Measurements from ENCODE around the gene PLEKHG3. TPM values are rescaled to one million over a fixed set of nuclear protein-coding genes. Genes with fewer than 3 reads are reported as not detected.
"Not testable (repeated sequence)": the region's sequence is repeated elsewhere in the genome, so short reads cannot be mapped to it uniquely, and the experiment has no call there.

PLEKHG3 gene
- total RNA-seq (10 to 100 TPM; 20.1 to 20.6 TPM), polyA plus RNA-seq (ENCODE audit: insufficient read depth, low read depth, low replicate concordance) (21.6 TPM)
- long read RNA-seq, donor 1, partial matches to known transcripts = 13 of 13 reads
- long read RNA-seq, donor 1, other reads (novel, unspliced or antisense) = 0 of 13 reads
- long read RNA-seq, donor 2, partial matches to known transcripts = 5 of 5 reads
- long read RNA-seq, donor 2, other reads (novel, unspliced or antisense) = 0 of 5 reads

DNA sequence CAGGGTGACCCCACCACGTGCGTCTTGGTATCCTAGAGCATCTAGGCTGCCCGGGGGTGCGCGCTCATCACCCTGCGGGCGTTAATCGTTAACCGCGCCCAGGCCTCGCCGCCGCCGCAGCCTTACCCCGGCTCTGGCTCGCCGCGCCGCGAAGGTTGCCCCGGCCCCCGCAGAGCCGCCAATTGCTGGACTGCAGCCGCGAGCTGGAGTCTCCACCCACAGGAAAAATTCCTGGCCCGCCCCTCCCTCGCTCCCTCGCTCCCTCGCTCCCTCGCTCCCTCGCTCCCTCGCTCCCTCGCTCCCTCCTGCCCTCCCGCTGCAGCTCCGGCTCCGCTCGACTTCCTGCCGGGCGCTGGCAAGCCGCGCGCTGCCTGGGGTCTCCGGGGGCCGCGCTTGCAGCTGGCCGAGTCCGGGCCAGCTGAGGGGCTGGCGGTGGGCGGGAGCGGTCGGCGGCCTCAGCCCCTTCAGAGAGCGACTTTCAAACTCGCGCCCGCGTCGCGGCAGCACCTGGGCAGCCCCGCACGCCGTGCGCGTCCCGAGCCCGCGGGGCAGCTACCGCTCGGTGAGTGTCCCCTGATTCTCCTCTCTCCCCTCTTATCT lies at the start of gene PLEKHG3:
PLEKHG3 (plus strand) TSS at position 282 of the 600 bp plus-strand sequence. CDS start 23,208 bp downstream, outside the sequence.
- intact Hi-C loops (cut with DNase I; ENCODE audit: low total_unique reads) = no loop called here
- WGBS, 2 donors = 0 to 1% methylated on average over 22 to 45 of the region's 69 CpGs
- peaks cover 22% of the 10 kb centered on the region for H3K4me1 ChIP-seq

DNA sequence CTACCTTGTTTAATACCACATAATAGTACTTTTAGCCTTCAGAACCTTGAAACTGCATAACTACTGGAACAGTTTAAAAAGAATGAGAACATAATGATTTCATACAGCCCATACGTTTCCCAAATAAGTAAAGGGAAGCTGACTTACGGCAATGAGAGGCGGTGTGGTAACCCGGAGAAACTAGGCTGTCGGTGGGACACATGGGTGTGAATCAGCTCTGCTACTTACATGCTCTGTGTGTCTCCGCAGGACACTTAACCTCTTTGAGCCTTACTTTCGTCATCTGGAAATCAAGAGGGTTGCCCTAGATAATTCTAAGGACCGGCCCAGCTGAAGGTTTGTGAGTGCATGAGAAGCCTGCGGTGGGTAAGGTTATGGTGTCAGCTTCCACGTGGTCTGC lies 49.3 kb upstream of the PLEKHG3 start:
- Histone ChIP-seq H3K4me1 (peaks cover 4% of the 10 kb centered on the region), H3K27ac (no peak overlapping the region), H3K36me3 (ENCODE audit: low read depth, missing control alignments) (no peaks in the 10 kb centered on the region), H3K27me3 (no peaks in the 10 kb centered on the region), H3K4me3 (no peak overlapping the region), H3K9me3 (no peaks in the 10 kb centered on the region)
- DNase-seq = no peak
- TF ChIP-seq, protein P1, sequence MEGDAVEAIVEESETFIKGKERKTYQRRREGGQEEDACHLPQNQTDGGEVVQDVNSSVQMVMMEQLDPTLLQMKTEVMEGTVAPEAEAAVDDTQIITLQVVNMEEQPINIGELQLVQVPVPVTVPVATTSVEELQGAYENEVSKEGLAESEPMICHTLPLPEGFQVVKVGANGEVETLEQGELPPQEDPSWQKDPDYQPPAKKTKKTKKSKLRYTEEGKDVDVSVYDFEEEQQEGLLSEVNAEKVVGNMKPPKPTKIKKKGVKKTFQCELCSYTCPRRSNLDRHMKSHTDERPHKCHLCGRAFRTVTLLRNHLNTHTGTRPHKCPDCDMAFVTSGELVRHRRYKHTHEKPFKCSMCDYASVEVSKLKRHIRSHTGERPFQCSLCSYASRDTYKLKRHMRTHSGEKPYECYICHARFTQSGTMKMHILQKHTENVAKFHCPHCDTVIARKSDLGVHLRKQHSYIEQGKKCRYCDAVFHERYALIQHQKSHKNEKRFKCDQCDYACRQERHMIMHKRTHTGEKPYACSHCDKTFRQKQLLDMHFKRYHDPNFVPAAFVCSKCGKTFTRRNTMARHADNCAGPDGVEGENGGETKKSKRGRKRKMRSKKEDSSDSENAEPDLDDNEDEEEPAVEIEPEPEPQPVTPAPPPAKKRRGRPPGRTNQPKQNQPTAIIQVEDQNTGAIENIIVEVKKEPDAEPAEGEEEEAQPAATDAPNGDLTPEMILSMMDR (IDR thresholded peaks at IDR 0.05) = no peak
- no peak for TF ChIP-seq POLR2A (IDR thresholded peaks at IDR 0.05)
- intact Hi-C loops (cut with DNase I; ENCODE audit: low total_unique reads) = no loop called here
- 74 to 85% methylated on average over 10 of the region's 10 CpGs for WGBS, 2 donors

More for the DNA sequence above, at the start of gene PLEKHG3:
- H3K36me3 ChIP-seq (ENCODE audit: low read depth, missing control alignments) = no peaks in the 10 kb centered on the region
- H3K4me3 ChIP-seq = peak within 1 kb of the TSS; percentile 80 to 83
- H3K27ac ChIP-seq = peak within 1 kb of the TSS; percentile 78 to 85
- H3K9me3 ChIP-seq = no peaks in the 10 kb centered on the region
- TF ChIP-seq, protein P1 (IDR thresholded peaks at IDR 0.05) = no peak
- DNase-seq = peak; percentile 80
- H3K27me3 ChIP-seq = no peaks in the 10 kb centered on the region

DNA sequence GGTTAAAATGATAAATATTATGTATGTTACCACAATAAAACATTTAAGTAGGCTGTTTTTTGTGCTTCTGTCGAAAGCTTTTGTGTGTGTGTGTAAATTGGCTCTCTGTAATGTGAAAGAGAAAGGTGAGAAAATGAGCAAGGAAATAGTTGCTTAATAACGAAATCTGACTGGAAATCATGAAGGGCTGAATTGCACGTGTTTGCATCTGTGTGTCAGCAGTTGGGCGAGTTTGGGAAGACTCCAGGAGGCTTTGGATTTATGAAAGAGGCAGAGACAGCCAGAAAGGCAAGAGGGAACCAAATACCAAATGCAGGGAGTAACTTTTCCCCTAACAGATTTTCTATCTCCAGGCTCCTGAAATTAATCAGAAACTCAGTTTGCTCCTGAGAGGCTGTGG lies 47.2 kb upstream of the PLEKHG3 start:
- Histone ChIP-seq H3K36me3 (ENCODE audit: low read depth, missing control alignments) (no peaks in the 10 kb centered on the region), H3K27me3 (no peaks in the 10 kb centered on the region), H3K9me3 (no peaks in the 10 kb centered on the region), H3K27ac (no peak overlapping the region), H3K4me1 (peaks cover 4% of the 10 kb centered on the region), H3K4me3 (no peak overlapping the region)
- WGBS, 2 donors = 36 to 52% methylated on average over 4 of the region's 4 CpGs
- TF ChIP-seq POLR2A (IDR thresholded peaks at IDR 0.05) = no peak
- TF ChIP-seq, protein P1 (IDR thresholded peaks at IDR 0.05) = no peak
- DNase-seq = no peak
- intact Hi-C loops (cut with DNase I; ENCODE audit: low total_unique reads) = no loop called here

DNA sequence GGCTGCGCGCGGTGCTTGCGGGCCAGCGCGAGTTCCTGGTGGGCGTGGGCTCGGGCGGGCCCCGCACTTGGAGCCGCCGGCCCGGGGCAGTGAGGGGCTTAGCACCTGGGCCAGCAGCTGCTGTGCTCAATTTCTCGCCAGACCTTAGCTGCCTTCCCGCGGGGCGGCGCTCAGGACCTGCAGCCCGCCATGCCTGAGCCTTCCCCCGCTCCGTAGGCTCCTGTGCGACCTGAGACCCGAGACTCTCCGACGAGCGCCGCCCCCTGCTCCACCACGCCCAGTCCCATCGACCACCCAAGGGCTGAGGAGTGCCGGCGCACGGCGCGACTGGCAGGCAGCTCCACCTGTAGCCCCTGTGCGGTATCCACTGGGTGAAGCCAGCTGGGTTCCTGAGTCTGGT lies 46.0 kb upstream of the PLEKHG3 start:
- Histone ChIP-seq H3K36me3 (ENCODE audit: low read depth, missing control alignments) (no peaks in the 10 kb centered on the region), H3K27me3 (no peaks in the 10 kb centered on the region), H3K27ac (no peak overlapping the region), H3K4me3 (peak overlapping the region; percentile 26 to 44), H3K9me3 (no peaks in the 10 kb centered on the region), H3K4me1 (peaks cover 4% of the 10 kb centered on the region)
- DNase-seq = peak; percentile 51
- intact Hi-C loops (cut with DNase I; ENCODE audit: low total_unique reads) = no loop called here
- WGBS, 2 donors = 57 to 72% methylated on average over 8 to 14 of the region's 35 CpGs
- TF ChIP-seq POLR2A (IDR thresholded peaks at IDR 0.05) = no peak
- TF ChIP-seq, protein P1 (IDR thresholded peaks at IDR 0.05) = no peak

DNA sequence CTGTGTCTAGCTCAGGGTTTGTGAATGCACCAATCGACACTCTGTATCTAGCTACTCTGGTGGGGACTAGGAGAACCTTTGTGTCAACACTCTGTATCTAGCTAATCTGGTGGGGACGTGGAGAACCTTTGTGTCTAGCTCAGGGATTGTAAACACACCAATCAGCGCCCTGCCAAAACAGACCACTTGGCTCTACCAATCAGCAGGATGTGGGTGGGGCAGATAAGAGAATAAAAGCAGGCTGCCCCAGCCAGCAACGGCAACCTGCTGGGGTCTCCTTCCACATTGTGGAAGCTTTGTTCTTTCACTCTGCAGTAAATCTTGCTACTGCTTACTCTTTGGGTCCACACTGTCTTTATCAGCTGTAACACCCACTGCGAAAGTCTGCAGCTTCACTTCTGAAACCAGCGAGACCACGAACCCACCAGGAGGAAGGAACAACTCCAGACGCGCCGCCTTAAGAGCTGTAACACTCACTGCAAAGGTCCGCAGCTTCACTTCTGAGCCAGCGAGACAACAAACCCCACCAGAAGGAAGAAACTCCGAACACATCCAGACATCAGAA lies 45.4 kb upstream of the PLEKHG3 start:
- DNase-seq; H3K36me3 ChIP-seq (ENCODE audit: low read depth, missing control alignments); H3K4me3 ChIP-seq; H3K27ac ChIP-seq; H3K9me3 ChIP-seq; H3K27me3 ChIP-seq; H3K4me1 ChIP-seq; intact Hi-C loops (cut with DNase I; ENCODE audit: low total_unique reads): not testable (repeated sequence)
- 46 to 64% methylated on average over 13 of the region's 13 CpGs for WGBS, 2 donors
